GM19455 (cell line): ENCODE results near the gene BTBD7.

Experiments used
- ATAC-seq: cut with Tn5 transposase; IDR thresholded peaks from one replicate; pipeline ENCODE4 v1.9.1; 2021; ENCODE audit not compliant: unreplicated experiment

BTBD7 gene

DNA sequence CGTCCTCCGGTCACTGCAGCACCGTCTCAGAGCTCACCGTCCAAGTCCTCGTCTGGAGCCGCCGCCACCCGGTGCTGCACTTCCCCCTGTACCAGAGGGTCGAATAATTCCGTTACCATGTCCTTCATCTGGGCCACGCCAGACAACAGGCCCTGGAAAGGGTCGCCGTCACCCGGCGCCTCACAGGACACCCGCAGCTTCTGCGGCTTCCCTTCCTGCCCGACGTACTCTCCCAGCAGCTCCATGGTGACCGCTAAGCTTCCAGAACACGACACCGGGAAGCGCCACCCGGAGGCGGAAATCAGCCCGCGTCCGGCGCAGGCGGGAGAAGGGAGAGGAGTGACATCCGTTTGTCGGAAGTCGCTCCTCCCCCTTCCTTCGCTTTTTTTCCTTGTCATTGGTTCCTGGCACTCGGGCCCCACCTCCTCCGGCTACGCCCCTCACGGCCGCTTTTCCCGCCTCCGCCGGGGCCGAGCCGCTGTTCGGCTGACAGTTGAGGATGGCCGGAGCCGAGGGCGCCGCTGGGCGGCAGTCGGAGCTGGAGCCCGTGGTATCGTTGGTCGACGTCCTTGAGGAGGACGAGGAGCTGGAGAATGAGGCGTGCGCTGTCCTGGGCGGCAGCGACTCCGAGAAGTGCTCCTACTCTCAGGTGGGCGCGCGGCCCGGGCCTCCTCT lies 125.9 kb downstream of the BTBD7 start, which contains the start of the genes GON7 and UBR7:
TSS of gene GON7 (minus strand) at position 273 of the 675 bp plus-strand sequence. CDS start at position 245, 28 bp downstream.
TSS of gene UBR7 (plus strand) at position 464 of the 675 bp plus-strand sequence. CDS start at position 500, 36 bp downstream.
- ATAC-seq, result peak; percentile 84

DNA sequence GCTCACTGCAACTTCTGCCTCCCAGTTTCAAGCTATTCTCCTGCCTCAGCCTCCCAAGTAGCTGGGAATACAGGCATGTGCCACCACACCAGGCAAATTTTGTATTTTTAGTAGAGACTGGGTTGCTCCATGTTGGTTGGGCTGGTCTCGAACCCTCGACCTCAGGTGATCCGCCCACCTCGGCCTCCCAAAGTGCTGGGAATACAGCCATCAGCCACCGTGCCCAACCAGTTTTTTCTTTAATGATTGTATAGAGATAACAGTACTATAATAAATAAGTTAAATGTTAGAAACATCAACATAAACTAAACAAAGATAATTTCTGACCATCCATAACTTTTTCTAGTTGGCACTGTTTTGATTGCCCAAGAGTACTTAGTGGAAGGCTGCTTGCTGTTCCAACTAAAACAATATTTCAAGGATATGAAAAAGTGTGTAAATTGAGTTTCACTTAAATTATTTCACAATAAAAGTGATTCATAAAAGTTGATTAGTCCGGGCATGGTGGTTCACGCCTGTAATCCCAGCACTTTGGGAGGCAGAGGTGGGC lies 131.6 kb downstream of the BTBD7 start:
- ATAC-seq, result no peak

DNA sequence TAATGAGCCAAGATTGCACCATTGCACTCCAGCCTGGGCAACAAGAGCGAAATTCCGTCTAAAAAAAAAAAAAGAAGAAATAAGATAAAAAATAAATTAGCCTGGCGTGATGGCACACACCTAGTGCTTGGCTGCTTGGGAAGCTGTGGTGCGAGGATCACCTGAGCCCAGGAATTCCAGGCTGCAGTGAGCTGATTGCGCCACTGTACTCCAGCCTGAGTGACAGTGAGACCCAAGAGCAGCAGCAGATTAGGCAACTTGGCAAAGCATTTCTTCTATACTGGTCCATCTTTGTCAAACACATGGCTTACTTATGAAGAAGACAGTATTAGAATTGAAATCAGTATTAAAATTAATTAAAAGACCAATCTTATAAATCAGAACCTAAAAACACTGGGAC lies 132.3 kb downstream of the BTBD7 start:
- ATAC-seq, result no peak

DNA sequence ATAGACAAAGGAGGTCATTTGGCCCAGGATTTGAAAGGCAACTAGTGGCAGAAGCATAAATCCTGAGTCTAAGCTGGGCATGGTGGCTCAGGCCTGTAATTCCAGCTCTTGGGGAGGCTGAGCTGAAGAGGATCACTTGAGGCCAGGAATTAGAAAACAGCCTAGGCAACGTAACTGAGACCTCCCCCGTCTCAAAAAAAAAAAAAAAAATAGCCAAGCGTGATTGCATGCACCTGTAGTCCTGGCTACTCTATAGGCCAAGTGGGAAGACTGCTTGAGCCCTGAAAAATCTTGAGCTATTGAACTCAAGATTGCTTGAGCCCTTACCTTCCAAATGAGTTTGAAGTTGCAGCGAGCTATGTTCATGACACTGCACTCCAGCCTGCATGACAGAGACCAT lies 133.8 kb downstream of the BTBD7 start:
- no peak for ATAC-seq

DNA sequence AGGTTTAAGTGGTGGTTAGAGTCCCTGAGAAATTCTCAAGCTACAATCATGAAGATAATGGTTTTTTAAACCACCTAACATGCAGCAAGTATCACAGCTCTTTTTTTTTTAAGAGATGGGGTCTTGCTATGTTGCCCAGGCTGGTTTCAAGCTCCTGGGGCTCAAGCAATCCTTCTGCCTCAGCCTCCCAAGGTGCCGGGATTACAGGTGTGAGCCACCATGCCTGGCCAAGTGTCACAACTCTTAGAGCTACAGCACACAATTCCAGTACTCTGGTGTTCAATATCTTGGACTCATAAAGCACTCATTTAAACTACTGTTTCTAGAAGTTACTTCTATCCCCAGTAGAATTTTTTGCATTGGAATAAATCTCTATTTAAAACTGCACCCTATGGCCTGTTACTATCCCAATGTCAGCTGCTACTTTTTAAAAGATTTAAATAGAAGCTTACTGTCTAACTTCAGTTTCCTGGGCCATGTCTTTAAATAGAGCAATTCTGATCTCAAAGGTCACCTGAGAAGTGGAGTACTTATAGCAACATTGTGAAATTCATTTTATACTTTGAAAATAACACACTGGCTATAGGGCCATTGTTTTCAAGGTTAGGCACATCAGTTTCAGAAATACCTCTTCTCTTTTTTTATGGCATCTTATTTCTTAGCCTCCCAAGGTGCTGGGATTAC lies 137.4 kb downstream of the BTBD7 start:
- ATAC-seq, result no peak
